D721Med (cell line): ENCODE results near the gene DHRS7.

ENCODE experiments used
- DNase-seq: peaks from one replicate; pipeline ENCODE4 v3.0.0; 2011; ENCODE audit warnings: low spot score; ENCODE audit not compliant: insufficient read length
- FAIRE-seq: peaks from 2 replicates; lab custom pipeline; 2011; peaks lifted over from hg19 to GRCh38; lab: Jason Lieb, UNC
- TF ChIP-seq, protein P1 (sequence below): IDR thresholded peaks from 2 replicates; pipeline ENCODE4 v1.5.1; 2012; ENCODE audit warnings: mild to moderate bottlenecking, control low read depth; ENCODE audit not compliant: insufficient read depth; ENCODE audit errors: missing control alignments

The DHRS7 gene

GRCh38 chr14:60163693-60164092, 1.5 kb downstream of the DHRS7 start:
- no peak for FAIRE-seq
- TF ChIP-seq, protein P1, sequence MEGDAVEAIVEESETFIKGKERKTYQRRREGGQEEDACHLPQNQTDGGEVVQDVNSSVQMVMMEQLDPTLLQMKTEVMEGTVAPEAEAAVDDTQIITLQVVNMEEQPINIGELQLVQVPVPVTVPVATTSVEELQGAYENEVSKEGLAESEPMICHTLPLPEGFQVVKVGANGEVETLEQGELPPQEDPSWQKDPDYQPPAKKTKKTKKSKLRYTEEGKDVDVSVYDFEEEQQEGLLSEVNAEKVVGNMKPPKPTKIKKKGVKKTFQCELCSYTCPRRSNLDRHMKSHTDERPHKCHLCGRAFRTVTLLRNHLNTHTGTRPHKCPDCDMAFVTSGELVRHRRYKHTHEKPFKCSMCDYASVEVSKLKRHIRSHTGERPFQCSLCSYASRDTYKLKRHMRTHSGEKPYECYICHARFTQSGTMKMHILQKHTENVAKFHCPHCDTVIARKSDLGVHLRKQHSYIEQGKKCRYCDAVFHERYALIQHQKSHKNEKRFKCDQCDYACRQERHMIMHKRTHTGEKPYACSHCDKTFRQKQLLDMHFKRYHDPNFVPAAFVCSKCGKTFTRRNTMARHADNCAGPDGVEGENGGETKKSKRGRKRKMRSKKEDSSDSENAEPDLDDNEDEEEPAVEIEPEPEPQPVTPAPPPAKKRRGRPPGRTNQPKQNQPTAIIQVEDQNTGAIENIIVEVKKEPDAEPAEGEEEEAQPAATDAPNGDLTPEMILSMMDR: no peak
- DNase-seq: no peak

DNA sequence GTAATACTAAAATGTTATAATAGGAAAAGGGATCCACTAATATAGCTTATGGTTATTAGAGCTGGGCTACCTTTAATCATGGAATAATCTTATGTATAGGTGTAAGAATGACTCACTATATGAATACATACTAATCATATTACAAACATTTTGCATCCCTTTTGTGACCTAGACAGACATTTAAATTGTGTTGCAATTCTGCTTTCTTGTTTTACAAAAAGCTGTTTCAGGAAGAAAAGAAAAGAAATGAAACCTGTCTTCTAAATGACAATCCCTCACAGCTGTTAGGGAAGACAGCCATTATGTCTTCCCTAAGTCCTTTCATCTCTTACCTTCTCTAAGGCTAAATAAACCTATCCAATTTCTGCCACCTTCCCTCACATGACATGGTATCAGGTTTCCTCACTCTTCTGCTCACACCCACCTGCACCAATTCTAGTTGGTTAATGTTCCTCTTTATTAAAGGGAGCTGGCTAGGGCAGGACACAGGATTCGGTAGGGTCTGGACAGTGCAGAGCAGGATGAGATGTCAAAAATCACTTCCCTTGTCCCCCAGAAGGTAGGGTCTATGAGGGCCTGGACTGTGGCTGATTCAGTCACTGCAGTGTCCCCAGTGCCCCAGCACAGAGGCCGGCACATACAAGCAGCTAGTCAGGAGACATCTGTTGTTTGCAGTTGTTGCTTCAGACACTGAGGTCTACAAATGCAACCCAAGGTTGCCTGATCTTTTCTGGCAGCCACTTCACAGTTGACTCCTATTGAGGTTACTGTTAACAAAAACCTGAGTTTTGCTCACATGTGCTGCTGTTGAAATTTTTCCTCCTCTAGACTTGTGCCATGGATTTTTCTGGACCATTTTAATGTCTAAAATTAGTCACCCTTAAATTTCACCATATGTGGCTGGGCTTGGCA, 3.7 kb downstream of the DHRS7 start:
- TF ChIP-seq, protein P1: no peak
- FAIRE-seq (no peak), DNase-seq (no peak)

DNA sequence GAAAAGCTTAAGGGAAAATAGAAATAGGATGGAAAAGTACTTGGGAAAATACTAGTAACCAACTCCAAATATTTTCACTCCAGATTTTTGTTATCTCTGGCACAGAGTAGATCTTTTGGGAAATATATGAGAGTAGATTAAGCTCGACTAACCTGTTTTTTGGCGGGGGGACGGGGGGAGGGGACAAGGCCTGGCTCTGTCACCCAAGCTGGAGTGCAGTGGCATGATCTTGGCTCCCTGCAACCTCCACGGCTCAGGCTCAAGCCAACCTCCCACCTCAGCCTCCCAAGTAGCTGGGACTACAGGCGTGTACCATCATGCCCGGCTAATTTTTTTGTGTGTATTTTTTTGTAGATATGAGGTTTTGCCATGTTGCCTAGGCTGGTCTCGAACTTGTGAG, 4.8 kb downstream of the DHRS7 start:
- DNase-seq: no peak
- TF ChIP-seq, protein P1: no peak
- FAIRE-seq: no peak

DNA sequence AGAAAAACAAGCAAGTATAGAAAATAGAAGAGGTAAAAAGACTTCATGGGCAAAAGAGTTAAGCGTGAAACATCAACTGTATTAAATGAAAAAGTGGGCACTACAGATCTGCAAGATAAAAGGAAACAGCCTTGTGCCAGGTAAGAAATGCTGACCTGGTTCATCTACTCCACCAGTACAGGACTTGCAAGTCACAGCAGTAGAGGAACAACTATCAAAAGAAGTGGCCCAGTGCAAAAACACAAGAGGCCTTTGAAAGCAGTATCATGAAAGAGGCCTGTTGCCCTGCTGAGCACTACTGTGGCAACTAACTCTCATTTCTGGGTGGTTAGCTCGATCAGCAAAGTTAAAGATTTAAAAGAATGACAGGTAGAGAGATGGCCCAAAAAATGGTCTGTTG, 10.5 kb downstream of the DHRS7 start:
- FAIRE-seq (no peak), DNase-seq (no peak)
- TF ChIP-seq, protein P1: no peak

GRCh38 chr14:60153991-60154390, 11.2 kb downstream of the DHRS7 start:
- TF ChIP-seq, protein P1: no peak
- FAIRE-seq: no peak
- DNase-seq: no peak

DNA sequence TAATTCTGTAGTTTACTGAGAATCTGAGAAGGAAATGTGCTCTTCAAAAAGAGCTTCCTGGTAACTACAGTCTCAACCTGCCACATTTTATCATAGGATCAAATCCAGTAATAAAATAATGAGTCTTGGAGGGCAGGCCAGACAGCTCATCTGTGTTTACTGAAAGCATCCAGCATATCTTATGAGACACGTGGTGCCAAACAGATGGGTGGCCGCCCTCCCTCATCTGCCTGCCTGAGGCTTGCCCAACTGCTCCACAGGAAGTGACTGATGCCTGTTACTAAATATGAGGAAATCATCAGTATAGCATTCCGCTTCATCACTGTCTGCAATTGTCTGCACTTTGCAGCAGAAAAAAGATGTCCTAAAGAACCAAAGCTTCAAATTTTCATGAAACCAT, 13.5 kb downstream of the DHRS7 start:
- no peak for DNase-seq
- peak; percentile 21 for FAIRE-seq
- TF ChIP-seq, protein P1: no peak

GRCh38 chr14:60134702-60135101, 30.5 kb downstream of the DHRS7 start:
- no peak for FAIRE-seq
- no peak for DNase-seq
- TF ChIP-seq, protein P1: no peak
